IMR-90 (cell line): Measurements from ENCODE around the gene SMIM7. TPM values are rescaled to one million over a fixed set of nuclear protein-coding genes. Genes with fewer than 3 reads are reported as not detected.

Experiments
- ATAC-seq: fragments of 200-7000 bp; cut with Tn5 transposase; 2 replicates; pipeline ENCODE4 v1.9.1; 2020; ENCODE audit warnings: low read depth, mild to moderate bottlenecking, moderate library complexity
- BruUV-seq: library from RNA; stranded (reverse); fragments of 400-500 nt; replicated peaks from 2 replicates; lab custom pipeline; 2021; lab: Mats Ljungman, UMichigan
- CTCF ChIA-PET: fragments of 300-600 bp; formaldehyde crosslinking; extraction: SDS; loops from one replicate; lab custom pipeline; 2021; ENCODE audit warnings: antibody characterized with exemption; lab: Yijun Ruan, JAX
- POLR2A ChIA-PET: fragments of 300-600 bp; sonication (Branson Sonifier 250); formaldehyde crosslinking; loops from one replicate; lab custom pipeline; 2022; ENCODE audit warnings: antibody characterized with exemption; ENCODE audit not compliant: unreplicated experiment; lab: Charles Lee
- DNase-seq: peaks from one replicate; pipeline ENCODE4 v3.0.0; 2013
- H2AFZ ChIP-seq: replicated peaks from 2 replicates; pipeline ENCODE3; 2013; ENCODE audit warnings: low read length, mild to moderate bottlenecking; ENCODE audit not compliant: poor library complexity
- H2AK5ac ChIP-seq: 2 replicates; pipeline ENCODE4 v1.6.1; 2013; ENCODE audit warnings: low read depth, low read length, inconsistent platforms
- H2AK9ac ChIP-seq: replicated peaks from 2 replicates; pipeline ENCODE3; 2013; ENCODE audit warnings: mild to moderate bottlenecking, low read depth, low read length, moderate library complexity; ENCODE audit not compliant: poor library complexity
- H2BK120ac ChIP-seq: 2 replicates; pipeline ENCODE4 v1.6.1; 2013; ENCODE audit warnings: low read depth, low read length, inconsistent platforms
- H2BK15ac ChIP-seq: 3 replicates; pipeline ENCODE4 v1.6.1; 2013; ENCODE audit warnings: low read depth, low read length, inconsistent platforms
- H2BK20ac ChIP-seq: 2 replicates; pipeline ENCODE4 v1.6.1; 2013; ENCODE audit warnings: low read depth, mild to moderate bottlenecking, inconsistent platforms, low read length, moderate library complexity
- H2BK5ac ChIP-seq: 2 replicates; pipeline ENCODE4 v1.6.1; 2013; ENCODE audit warnings: mild to moderate bottlenecking, low read depth, low read length, inconsistent platforms; ENCODE audit not compliant: poor library complexity, severe bottlenecking
- H3K14ac ChIP-seq: replicated peaks from 2 replicates; pipeline ENCODE4 v1.6.1; 2013; ENCODE audit warnings: low read depth, low read length, inconsistent platforms
- H3K18ac ChIP-seq: 2 replicates; pipeline ENCODE4 v1.6.1; 2013; ENCODE audit warnings: low read depth, low read length, control low read depth
- H3K23ac ChIP-seq: 2 replicates; pipeline ENCODE4 v1.6.1; 2013; ENCODE audit warnings: low read depth, low read length, inconsistent platforms
- H3K27ac ChIP-seq: 2 replicates; pipeline ENCODE4 v1.5.1; 2013; ENCODE audit warnings: mild to moderate bottlenecking, control low read depth, low read length; ENCODE audit not compliant: insufficient read depth
- H3K27me3 ChIP-seq: 2 replicates; pipeline ENCODE4 v1.6.1; 2013; ENCODE audit warnings: low read length; ENCODE audit not compliant: control insufficient read depth, insufficient read depth
- H3K36me3 ChIP-seq: 2 replicates; pipeline ENCODE4 v1.6.1; 2013; ENCODE audit warnings: low read length, mixed read lengths; ENCODE audit not compliant: control insufficient read depth, insufficient read depth
- H3K4ac ChIP-seq: 2 replicates; pipeline ENCODE4 v1.6.1; 2013; ENCODE audit warnings: low read depth, low read length, inconsistent platforms
- H3K4me1 ChIP-seq: 2 replicates; pipeline ENCODE4 v1.6.1; 2013; ENCODE audit warnings: low read length, mixed read lengths; ENCODE audit not compliant: control insufficient read depth, insufficient read depth
- H3K4me2 ChIP-seq: 2 replicates; pipeline ENCODE4 v1.6.1; 2013; ENCODE audit warnings: low read depth, mild to moderate bottlenecking, control low read depth, low read length, moderate library complexity
- H3K4me3 ChIP-seq: 2 replicates; pipeline ENCODE4 v1.5.1; 2013; ENCODE audit warnings: low read depth, mild to moderate bottlenecking, control low read depth, low read length, moderate library complexity; ENCODE audit not compliant: insufficient read depth
- H3K56ac ChIP-seq: 2 replicates; pipeline ENCODE4 v1.6.1; 2013; ENCODE audit warnings: low read length, inconsistent platforms; ENCODE audit not compliant: insufficient read depth; ENCODE audit errors: extremely low read depth
- H3K79me1 ChIP-seq, 2 experiments: 2 replicates each; pipeline ENCODE4 v1.6.1; 2013; ENCODE audit warnings: low read length in 2 of 2, inconsistent platforms in 1 of 2, low read depth in 1 of 2
- H3K9ac ChIP-seq: 2 replicates; pipeline ENCODE4 v1.6.1; 2013; ENCODE audit warnings: low read depth, low read length, control low read depth
- H3K9me1 ChIP-seq: 2 replicates; pipeline ENCODE4 v1.6.1; 2013; ENCODE audit warnings: low read length, inconsistent platforms; ENCODE audit not compliant: insufficient read depth
- H3K9me3 ChIP-seq: 2 replicates; pipeline ENCODE4 v1.6.1; 2013; ENCODE audit warnings: low read length; ENCODE audit not compliant: control insufficient read depth, insufficient read depth
- H4K20me1 ChIP-seq: 2 replicates; pipeline ENCODE4 v1.6.1; 2013; ENCODE audit warnings: low read length, inconsistent platforms; ENCODE audit not compliant: insufficient read depth
- H4K5ac ChIP-seq: 2 replicates; pipeline ENCODE4 v1.6.1; 2013; ENCODE audit warnings: mild to moderate bottlenecking, low read depth, low read length, control low read depth
- H4K8ac ChIP-seq, 2 experiments: 2 replicates each; pipeline ENCODE4 v1.6.1; 2013; ENCODE audit warnings: low read depth in 2 of 2, low read length in 2 of 2, control low read depth in 1 of 2, inconsistent platforms in 1 of 2
- H4K91ac ChIP-seq: 2 replicates; pipeline ENCODE4 v1.6.1; 2013; ENCODE audit warnings: low read depth, low read length, inconsistent platforms; ENCODE audit not compliant: insufficient read depth
- BHLHE40 ChIP-seq: fragments of 150-350 bp; IDR thresholded peaks from 2 replicates; pipeline ENCODE4 v1.6.1; 2016; ENCODE audit warnings: mild to moderate bottlenecking, low read depth, low read length
- CEBPB ChIP-seq: IDR thresholded peaks from 2 replicates; pipeline ENCODE4 v1.6.1; 2012; ENCODE audit warnings: low read depth, low read length, improper control_type of control experiment
- CHD1 ChIP-seq: IDR thresholded peaks from 2 replicates; pipeline ENCODE4 v1.6.1; 2012; ENCODE audit warnings: low read depth, low read length, improper control_type of control experiment
- RCOR1 ChIP-seq: IDR thresholded peaks from 2 replicates; pipeline ENCODE4 v1.6.1; 2012; ENCODE audit warnings: mild to moderate bottlenecking, low read length, improper control_type of control experiment; ENCODE audit not compliant: insufficient replicate concordance
- SMC3 ChIP-seq: fragments of 150-350 bp; IDR thresholded peaks from 2 replicates; pipeline ENCODE4 v1.6.1; 2016; ENCODE audit warnings: low read depth, mild to moderate bottlenecking, antibody characterized with exemption, low read length, moderate library complexity
- WGBS, 2 experiments: methylation state at CpG; one replicate each; pipeline versions ENCODE4 v1.1.5 to v1.1.7; 2013; ENCODE audit warnings: missing lambda C conversion rate in 2 of 2; ENCODE audit not compliant: insufficient read length in 1 of 2; ENCODE audit errors: extremely low coverage in 2 of 2; 5-methylcytosine and 5-hydroxymethylcytosine counted together
- dilution Hi-C: fragments of 300-500 bp; cut with HindIII; formaldehyde crosslinking; loops from one replicate; pipeline ENCODE4 v1.14.3; 2018; ENCODE audit warnings: low sequenced_read_pairs; ENCODE audit not compliant: unreplicated experiment
- in situ Hi-C: fragments of 300-500 bp; cut with MboI; formaldehyde crosslinking; loops from 3 replicates; pipeline ENCODE4 v1.14.3; 2019; ENCODE audit warnings: low sequenced_read_pairs, inconsistent platforms, mixed read lengths
- intact Hi-C: fragments of 100-400 bp; cut with micrococcal nuclease; formaldehyde crosslinking; loops from 2 replicates; pipeline ENCODE4 v1.10.0; 2022
- polyA plus RNA-seq, 3 experiments: library from polyadenylated mRNA; depleted of rRNA; stranded (reverse); fragments of >200 nt; gene quantifications; 2 replicates each; pipeline ENCODE4 v1.2.3, GENCODE V29; 2012; ENCODE audit warnings: low replicate concordance in 1 of 3
- total RNA-seq: library from RNA; depleted of rRNA; stranded (reverse); fragments of >200 nt; gene quantifications from 2 replicates; pipeline ENCODE4 v1.2.3, GENCODE V29; 2012
- TF ChIP-seq, protein P1 (sequence below): conservative IDR thresholded peaks from 2 replicates; pipeline ENCODE4 v1.5.1; 2012; ENCODE audit warnings: mild to moderate bottlenecking, low read depth, low read length, improper control_type of control experiment

The SMIM7 gene
- total and polyA plus RNA-seq, 2 of the 4 experiments (the other 2 are of a cell fraction): 55.7 to 64.8 TPM

DNA sequence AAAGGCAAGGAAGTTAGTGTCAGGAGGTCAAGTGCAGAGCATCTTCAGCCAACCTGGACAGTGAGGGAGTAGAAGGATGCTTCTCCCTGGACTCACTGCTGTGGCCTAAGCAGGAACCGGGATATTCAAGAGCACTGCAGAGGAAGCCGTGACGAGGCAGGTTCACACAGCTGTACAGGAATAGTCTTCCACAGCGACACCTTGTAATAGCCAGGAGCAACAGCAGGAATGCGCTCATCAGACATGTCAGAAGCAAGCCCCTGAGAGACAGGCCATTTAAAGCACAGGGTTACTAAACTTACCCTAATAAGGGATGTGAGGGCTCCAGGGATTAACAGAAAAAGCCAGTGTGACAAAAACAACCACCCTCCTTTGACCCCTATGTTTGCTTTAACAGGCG lies 28.5 kb downstream of the SMIM7 start:
- intact Hi-C loops (no loop called here), in situ Hi-C loops (no loop called here), dilution Hi-C loops (no loop called here)
- no peak overlapping the region for H2BK15ac ChIP-seq
- no peak overlapping the region for H3K4me3 ChIP-seq
- ATAC-seq (no peak), DNase-seq (no peak)
- no TSS peak for BruUV-seq
- no peak overlapping the region for H3K27ac ChIP-seq
- no peak overlapping the region for H3K56ac ChIP-seq
- TF ChIP-seq, protein P1, sequence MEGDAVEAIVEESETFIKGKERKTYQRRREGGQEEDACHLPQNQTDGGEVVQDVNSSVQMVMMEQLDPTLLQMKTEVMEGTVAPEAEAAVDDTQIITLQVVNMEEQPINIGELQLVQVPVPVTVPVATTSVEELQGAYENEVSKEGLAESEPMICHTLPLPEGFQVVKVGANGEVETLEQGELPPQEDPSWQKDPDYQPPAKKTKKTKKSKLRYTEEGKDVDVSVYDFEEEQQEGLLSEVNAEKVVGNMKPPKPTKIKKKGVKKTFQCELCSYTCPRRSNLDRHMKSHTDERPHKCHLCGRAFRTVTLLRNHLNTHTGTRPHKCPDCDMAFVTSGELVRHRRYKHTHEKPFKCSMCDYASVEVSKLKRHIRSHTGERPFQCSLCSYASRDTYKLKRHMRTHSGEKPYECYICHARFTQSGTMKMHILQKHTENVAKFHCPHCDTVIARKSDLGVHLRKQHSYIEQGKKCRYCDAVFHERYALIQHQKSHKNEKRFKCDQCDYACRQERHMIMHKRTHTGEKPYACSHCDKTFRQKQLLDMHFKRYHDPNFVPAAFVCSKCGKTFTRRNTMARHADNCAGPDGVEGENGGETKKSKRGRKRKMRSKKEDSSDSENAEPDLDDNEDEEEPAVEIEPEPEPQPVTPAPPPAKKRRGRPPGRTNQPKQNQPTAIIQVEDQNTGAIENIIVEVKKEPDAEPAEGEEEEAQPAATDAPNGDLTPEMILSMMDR: no peak
- TF ChIP-seq SMC3 (no peak), BHLHE40 (no peak), CHD1 (no peak), CEBPB (no peak), RCOR1 (no peak)
- H2AFZ ChIP-seq: no peak overlapping the region
- H3K14ac ChIP-seq: no peak overlapping the region
- peaks cover 9 to 61% of the 10 kb centered on the region in 2 experiments for H3K79me1 ChIP-seq
- H3K9me1 ChIP-seq: no peaks in the 10 kb centered on the region
- no peak overlapping the region for H2AK9ac ChIP-seq
- H3K36me3 ChIP-seq: peaks cover 26% of the 10 kb centered on the region
- H2BK5ac ChIP-seq: no peak overlapping the region
- H4K20me1 ChIP-seq: peaks cover 27% of the 10 kb centered on the region
- POLR2A ChIA-PET: no interaction called here
- no CpG with 5 or more reads among the region's 6 CpGs for WGBS, 2 experiments
- CTCF ChIA-PET: no interaction called here
- H3K9me3 ChIP-seq: no peaks in the 10 kb centered on the region
- H3K4me2 ChIP-seq: no peak overlapping the region
- H3K27me3 ChIP-seq: no peaks in the 10 kb centered on the region
- no peak overlapping the region for H3K23ac ChIP-seq
- H3K9ac ChIP-seq: no peak overlapping the region
- H2BK120ac ChIP-seq: no peak overlapping the region
- no peak overlapping the region for H2BK20ac ChIP-seq
- no peak overlapping the region for H4K91ac ChIP-seq
- H3K4ac ChIP-seq: no peak overlapping the region
- H4K8ac ChIP-seq: no peak overlapping the region
- H3K18ac ChIP-seq: no peak overlapping the region
- H4K5ac ChIP-seq: no peak overlapping the region
- 0 out of 2 replicates have a peak, but pooled peaks cover 2% of the 10 kb centered on the region for H3K4me1 ChIP-seq
- no peak overlapping the region for H2AK5ac ChIP-seq
